Skeletal muscle tissue (tissue), 4 donors: ENCODE measurements around the gene ARHGAP31. TPM values are rescaled to one million over a fixed set of nuclear protein-coding genes. Genes with fewer than 3 reads are reported as not detected.

Experiments used
- H3K27ac ChIP-seq: one replicate; pipeline ENCODE4 v1.7.0; 2013; ENCODE audit warnings: mild to moderate bottlenecking, low read depth, low read length, inconsistent platforms
- H3K27me3 ChIP-seq, 3 donors: one replicate each; pipeline ENCODE4 v1.7.0; 2013; ENCODE audit warnings: low read length in 3 of 3; ENCODE audit not compliant: control insufficient read depth in 3 of 3, insufficient read depth in 3 of 3
- H3K36me3 ChIP-seq, 3 donors: one replicate each; pipeline ENCODE4 v1.7.0; 2013; ENCODE audit warnings: low read length in 3 of 3; ENCODE audit not compliant: control insufficient read depth in 3 of 3, insufficient read depth in 3 of 3
- H3K4me1 ChIP-seq, 3 donors: one replicate each; pipeline ENCODE4 v1.7.0; 2013; ENCODE audit warnings: low read length in 3 of 3, mild to moderate bottlenecking in 3 of 3; ENCODE audit not compliant: control insufficient read depth in 3 of 3, insufficient read depth in 3 of 3
- H3K4me3 ChIP-seq, 3 donors: one replicate each; pipeline ENCODE4 v1.7.0; 2013; ENCODE audit warnings: low read length in 3 of 3
- H3K9ac ChIP-seq, 3 donors: one replicate each; pipeline ENCODE4 v1.7.0; 2013; ENCODE audit warnings: low read length in 3 of 3, mild to moderate bottlenecking in 3 of 3, moderate library complexity in 2 of 3, low read depth in 1 of 3
- H3K9me3 ChIP-seq, 3 donors: one replicate each; pipeline ENCODE4 v1.7.0; 2013; ENCODE audit warnings: low read length in 3 of 3; ENCODE audit not compliant: control insufficient read depth in 3 of 3
- total RNA-seq: library from RNA; depleted of rRNA; stranded (reverse); fragments of >200 nt; gene quantifications from one replicate; pipeline ENCODE4 v1.2.3, GENCODE V29; 2014
- donor health status: Osteomylitis.

ARHGAP31 gene
- total RNA-seq, 1 donor from 2014 or later: 9.4 TPM

- H3K4me3 ChIP-seq: no peak overlapping the region
- no peak overlapping the region for H3K9ac ChIP-seq
- H3K9me3 ChIP-seq: no peaks in the 10 kb centered on the region
- no peak overlapping the region for H3K27ac ChIP-seq
- H3K36me3 ChIP-seq: peaks cover 0 to 6% (median 0%) of the 10 kb centered on the region in 3 donors
- H3K27me3 ChIP-seq: no peaks in the 10 kb centered on the region
- no peaks in the 10 kb centered on the region for H3K4me1 ChIP-seq
These were observed 80.9 kb downstream of the ARHGAP31 start for GRCh38 chr3:119375106-119375505.

- Histone ChIP-seq H3K4me1 (no peaks in the 10 kb centered on the region), H3K27me3 (no peaks in the 10 kb centered on the region), H3K9ac (no peak overlapping the region), H3K27ac (no peak overlapping the region), H3K9me3 (no peaks in the 10 kb centered on the region), H3K36me3 (peaks cover 0 to 6% (median 0%) of the 10 kb centered on the region in 3 donors), H3K4me3 (no peak overlapping the region)
These were observed 81.3 kb downstream of the ARHGAP31 start for GRCh38 chr3:119375510-119375909.

GRCh38 chr3:119376758-119377157, 82.6 kb downstream of the ARHGAP31 start:
- Histone ChIP-seq H3K27ac (no peak overlapping the region), H3K27me3 (no peaks in the 10 kb centered on the region), H3K4me1 (no peaks in the 10 kb centered on the region), H3K4me3 (no peak overlapping the region), H3K36me3 (peaks cover 0 to 13% (median 0%) of the 10 kb centered on the region in 3 donors), H3K9me3 (no peaks in the 10 kb centered on the region), H3K9ac (no peak overlapping the region)

GRCh38 chr3:119378259-119378803, 84.1 kb downstream of the ARHGAP31 start:
- H3K4me1 ChIP-seq: no peaks in the 10 kb centered on the region
- H3K9ac ChIP-seq: no peak overlapping the region
- no peaks in the 10 kb centered on the region for H3K9me3 ChIP-seq
- H3K27me3 ChIP-seq: no peaks in the 10 kb centered on the region
- no peak overlapping the region for H3K27ac ChIP-seq
- no peak overlapping the region for H3K4me3 ChIP-seq
- H3K36me3 ChIP-seq: peaks cover 0 to 19% (median 0%) of the 10 kb centered on the region in 3 donors

- H3K27ac ChIP-seq: no peak overlapping the region
- no peak overlapping the region for H3K4me3 ChIP-seq
- no peaks in the 10 kb centered on the region for H3K9me3 ChIP-seq
- H3K36me3 ChIP-seq: peaks cover 0 to 18% (median 2%) of the 10 kb centered on the region in 3 donors
- H3K9ac ChIP-seq: no peak overlapping the region
- H3K27me3 ChIP-seq: no peaks in the 10 kb centered on the region
- H3K4me1 ChIP-seq: no peaks in the 10 kb centered on the region
These were observed 86.5 kb downstream of the ARHGAP31 start for GRCh38 chr3:119380697-119381096.

- H3K27me3 ChIP-seq: no peaks in the 10 kb centered on the region
- no peaks in the 10 kb centered on the region for H3K4me1 ChIP-seq
- no peak overlapping the region for H3K4me3 ChIP-seq
- no peak overlapping the region for H3K9ac ChIP-seq
- no peaks in the 10 kb centered on the region for H3K9me3 ChIP-seq
- peaks cover 0 to 18% (median 2%) of the 10 kb centered on the region in 3 donors for H3K36me3 ChIP-seq
- H3K27ac ChIP-seq: no peak overlapping the region
These were observed 88.0 kb downstream of the ARHGAP31 start for GRCh38 chr3:119382134-119382533.

GRCh38 chr3:119388577-119388976, 94.4 kb downstream of the ARHGAP31 start:
- H3K9ac ChIP-seq: no peak overlapping the region
- H3K27me3 ChIP-seq: no peaks in the 10 kb centered on the region
- no peaks in the 10 kb centered on the region for H3K4me1 ChIP-seq
- H3K4me3 ChIP-seq: no peak overlapping the region
- H3K9me3 ChIP-seq: no peaks in the 10 kb centered on the region
- H3K36me3 ChIP-seq: peaks cover 3 to 23% (median 12%) of the 10 kb centered on the region in 3 donors
- no peak overlapping the region for H3K27ac ChIP-seq

GRCh38 chr3:119395923-119396358, 101.8 kb downstream of the ARHGAP31 start:
- Histone ChIP-seq H3K36me3 (peaks cover 7 to 25% (median 12%) of the 10 kb centered on the region in 3 donors), H3K27ac (no peak overlapping the region), H3K4me1 (no peaks in the 10 kb centered on the region), H3K4me3 (no peak overlapping the region), H3K9ac (no peak overlapping the region), H3K9me3 (no peaks in the 10 kb centered on the region), H3K27me3 (no peaks in the 10 kb centered on the region)

- Histone ChIP-seq H3K9ac (no peak overlapping the region), H3K4me1 (no peaks in the 10 kb centered on the region), H3K9me3 (no peaks in the 10 kb centered on the region), H3K4me3 (no peak overlapping the region), H3K36me3 (peaks cover 4 to 20% (median 12%) of the 10 kb centered on the region in 3 donors), H3K27ac (no peak overlapping the region), H3K27me3 (no peaks in the 10 kb centered on the region)
These were observed 102.7 kb downstream of the ARHGAP31 start for GRCh38 chr3:119396870-119397269.

- Histone ChIP-seq H3K4me1 (no peaks in the 10 kb centered on the region), H3K9me3 (no peaks in the 10 kb centered on the region), H3K36me3 (peaks cover 1 to 20% (median 9%) of the 10 kb centered on the region in 3 donors), H3K4me3 (no peak overlapping the region), H3K27ac (no peak overlapping the region), H3K9ac (no peak overlapping the region), H3K27me3 (no peaks in the 10 kb centered on the region)
These were observed 106.3 kb downstream of the ARHGAP31 start for GRCh38 chr3:119400466-119400865.
